Left lung (tissue), 14 donors: ENCODE results near the gene TNFRSF12A. TPM values are rescaled to one million over a fixed set of nuclear protein-coding genes. Genes with fewer than 3 reads are reported as not detected.
A peak's percentile ranks its signal among the peaks of the same experiment; 100 is the strongest.

Source experiments
- ATAC-seq: fragments of 200-7000 bp; cut with Tn5 transposase; one replicate; pipeline ENCODE4 v1.9.1; 2020; ENCODE audit warnings: moderate library complexity
- DNase-seq, 4 donors: peaks; one replicate each; pipeline ENCODE4 v3.0.0-alpha.2; 2013 to 2020
- H3K27ac ChIP-seq, 2 donors: fragments of 200-600 bp; sonication (generic) in 1 of 2; one replicate each; pipeline versions ENCODE4 v1.5.0 to v1.8.0; 2020 to 2021
- H3K27me3 ChIP-seq, 2 donors: fragments of 200-600 bp; sonication (generic) in 1 of 2; one replicate each; pipeline versions ENCODE4 v1.5.0 to v1.8.0; 2020 to 2021
- H3K36me3 ChIP-seq, 2 donors: fragments of 200-600 bp; sonication (generic) in 1 of 2; one replicate each; pipeline versions ENCODE4 v1.5.0 to v1.8.0; 2020 to 2021
- H3K4me1 ChIP-seq, 2 donors: fragments of 200-600 bp; one replicate each; pipeline ENCODE4 v1.8.0; 2021
- H3K4me3 ChIP-seq, 2 donors: fragments of 200-600 bp; sonication (generic) in 1 of 2; one replicate each; pipeline versions ENCODE4 v1.5.0 to v1.8.0; 2020 to 2021; ENCODE audit warnings: mild to moderate bottlenecking in 1 of 2
- H3K9me3 ChIP-seq, 2 donors: fragments of 200-600 bp; sonication (generic) in 1 of 2; one replicate each; pipeline versions ENCODE4 v1.5.0 to v1.8.0; 2020 to 2021
- intact Hi-C, 2 donors: fragments of 100-400 bp; cut with DNase I; formaldehyde crosslinking; loops; one replicate each; pipeline versions ENCODE4 v1.11.2 to v1.14.2; 2022
- long read RNA-seq, 12 donors: library from polyadenylated mRNA in 2 of 12; unstranded in 2 of 12; transcript quantifications; one replicate each; pipeline ENCODE4 v2.0.0 and lab custom pipeline, GENCODE V29; 2019 to 2026
- polyA plus RNA-seq, 6 donors: library from polyadenylated mRNA; unstranded; fragments of 120-200 nt; gene quantifications; one replicate each; pipeline ENCODE4 v1.2.1, GENCODE V29; 2013; ENCODE audit not compliant: insufficient read length in 6 of 6
- total RNA-seq, 2 donors: library from RNA; stranded (reverse); fragmentation: NEBNext Ultra II Directional; extraction: Animal tissue kit (Norgen Biotek cat#: 25700); gene quantifications; one replicate each; pipeline ENCODE4 v1.2.1, GENCODE V29; 2021
- TF ChIP-seq, protein P1 (sequence below), 2 donors: fragments of 200-600 bp; sonication (generic) in 1 of 2; IDR thresholded peaks; one replicate each; pipeline versions ENCODE4 v1.5.0 to v1.8.0; 2021; ENCODE audit warnings: antibody characterized with exemption in 2 of 2
- donor health status: DM: no; HTN: yes; CAD: no.
- donor health status: DM: no; HTN: no; CAD: no.

Gene TNFRSF12A, protein sequence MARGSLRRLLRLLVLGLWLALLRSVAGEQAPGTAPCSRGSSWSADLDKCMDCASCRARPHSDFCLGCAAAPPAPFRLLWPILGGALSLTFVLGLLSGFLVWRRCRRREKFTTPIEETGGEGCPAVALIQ
- total RNA-seq (100 to 1,000 TPM; 118 to 126 TPM), polyA plus RNA-seq (1 to 10 TPM; 2.6 to 5.4 (median 4.2) TPM)
- long read RNA-seq, donor 1, transcript TNFRSF12A-201 (4 exons, 1,033 nt), result major isoform, 8 of 9 reads
- long read RNA-seq, donor 1, partial matches to known transcripts, result 0 of 9 reads
- long read RNA-seq, donor 1, other reads (novel, unspliced or antisense), result 0 of 9 reads
- long read RNA-seq, donor 2, transcript TNFRSF12A-201 (4 exons, 1,033 nt), result major isoform, 5 of 5 reads
- long read RNA-seq, donor 2, partial matches to known transcripts, result 0 of 5 reads
- long read RNA-seq, donor 2, other reads (novel, unspliced or antisense), result 0 of 5 reads
- long read RNA-seq, donor 3, partial matches to known transcripts, result 0 of 2 reads
- long read RNA-seq, donor 3, other reads (novel, unspliced or antisense), result 0 of 2 reads
- long read RNA-seq, donor 4, transcript TNFRSF12A-201 (4 exons, 1,033 nt), result major isoform, 151 of 158 reads
- long read RNA-seq, donor 4, partial matches to known transcripts, result 1 of 158 reads
- long read RNA-seq, donor 4, other reads (novel, unspliced or antisense), result 3 of 158 reads
- long read RNA-seq, donor 5, transcript TNFRSF12A-201 (4 exons, 1,033 nt), result major isoform, 9 of 9 reads
- long read RNA-seq, donor 5, partial matches to known transcripts, result 0 of 9 reads
- long read RNA-seq, donor 5, other reads (novel, unspliced or antisense), result 0 of 9 reads
- long read RNA-seq, donor 6, partial matches to known transcripts, result 0 of 4 reads
- long read RNA-seq, donor 6, other reads (novel, unspliced or antisense), result 0 of 4 reads
- long read RNA-seq, donor 7, partial matches to known transcripts, result 0 of 4 reads
- long read RNA-seq, donor 7, other reads (novel, unspliced or antisense), result 0 of 4 reads
- long read RNA-seq, donor 8, partial matches to known transcripts, result 0 of 3 reads
- long read RNA-seq, donor 8, other reads (novel, unspliced or antisense), result 0 of 3 reads
- long read RNA-seq, donor 9, partial matches to known transcripts, result 0 of 1 reads
- long read RNA-seq, donor 9, other reads (novel, unspliced or antisense), result 0 of 1 reads
- long read RNA-seq, donor 10, transcript TNFRSF12A-203 (3 exons, 1,678 nt), result minor isoform, 5 of 170 reads
- long read RNA-seq, donor 10, transcript TNFRSF12A-201 (4 exons, 1,033 nt), result major isoform, 154 of 170 reads
- long read RNA-seq, donor 10, partial matches to known transcripts, result 3 of 170 reads
- long read RNA-seq, donor 10, other reads (novel, unspliced or antisense), result 4 of 170 reads
- long read RNA-seq, donor 11, result 0 reads
- long read RNA-seq, donor 12, transcript TNFRSF12A-201 (4 exons, 1,033 nt), result major isoform, 6 of 83 reads
- long read RNA-seq, donor 12, partial matches to known transcripts, result 10 of 83 reads
- long read RNA-seq, donor 12, other reads (novel, unspliced or antisense), result 66 of 83 reads

DNA sequence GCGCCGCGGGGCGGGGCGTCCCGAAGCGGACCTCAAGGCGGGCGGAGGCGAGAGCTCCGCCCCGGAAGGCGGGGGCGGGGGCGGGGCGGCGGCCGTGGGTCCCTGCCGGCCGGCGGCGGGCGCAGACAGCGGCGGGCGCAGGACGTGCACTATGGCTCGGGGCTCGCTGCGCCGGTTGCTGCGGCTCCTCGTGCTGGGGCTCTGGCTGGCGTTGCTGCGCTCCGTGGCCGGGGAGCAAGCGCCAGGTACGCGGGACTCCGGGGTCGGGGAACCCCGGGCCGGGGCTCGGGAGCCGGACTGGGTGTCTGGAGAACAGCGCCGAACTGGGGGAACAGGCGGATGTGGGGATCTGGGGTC, at the start of gene TNFRSF12A:
TSS of gene TNFRSF12A (plus strand) at position 122 of the 357 bp plus-strand sequence. CDS start at position 152, 30 bp downstream.
- peak within 1 kb of the TSS; percentile 79 to 83 for H3K4me3 ChIP-seq
- intact Hi-C loops, result no loop called here
- H3K9me3 ChIP-seq, result no peaks in the 10 kb centered on the region
- DNase-seq (peak in 3 of 4 donors; percentile 79 to 95 (median 84)), ATAC-seq (peak; percentile 41)
- TF ChIP-seq, protein P1, sequence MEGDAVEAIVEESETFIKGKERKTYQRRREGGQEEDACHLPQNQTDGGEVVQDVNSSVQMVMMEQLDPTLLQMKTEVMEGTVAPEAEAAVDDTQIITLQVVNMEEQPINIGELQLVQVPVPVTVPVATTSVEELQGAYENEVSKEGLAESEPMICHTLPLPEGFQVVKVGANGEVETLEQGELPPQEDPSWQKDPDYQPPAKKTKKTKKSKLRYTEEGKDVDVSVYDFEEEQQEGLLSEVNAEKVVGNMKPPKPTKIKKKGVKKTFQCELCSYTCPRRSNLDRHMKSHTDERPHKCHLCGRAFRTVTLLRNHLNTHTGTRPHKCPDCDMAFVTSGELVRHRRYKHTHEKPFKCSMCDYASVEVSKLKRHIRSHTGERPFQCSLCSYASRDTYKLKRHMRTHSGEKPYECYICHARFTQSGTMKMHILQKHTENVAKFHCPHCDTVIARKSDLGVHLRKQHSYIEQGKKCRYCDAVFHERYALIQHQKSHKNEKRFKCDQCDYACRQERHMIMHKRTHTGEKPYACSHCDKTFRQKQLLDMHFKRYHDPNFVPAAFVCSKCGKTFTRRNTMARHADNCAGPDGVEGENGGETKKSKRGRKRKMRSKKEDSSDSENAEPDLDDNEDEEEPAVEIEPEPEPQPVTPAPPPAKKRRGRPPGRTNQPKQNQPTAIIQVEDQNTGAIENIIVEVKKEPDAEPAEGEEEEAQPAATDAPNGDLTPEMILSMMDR (IDR thresholded peaks at IDR 0.05), result peak in 1 of 2 donors; percentile 16
- H3K27ac ChIP-seq, result peak within 1 kb of the TSS; percentile 94 to 97
- peaks cover 0 to 5% of the 10 kb centered on the region in 2 donors for H3K36me3 ChIP-seq
- peaks cover 35 to 56% of the 10 kb centered on the region in 2 donors for H3K4me1 ChIP-seq
- H3K27me3 ChIP-seq, result peaks cover 9 to 30% of the 10 kb centered on the region in 2 donors

DNA sequence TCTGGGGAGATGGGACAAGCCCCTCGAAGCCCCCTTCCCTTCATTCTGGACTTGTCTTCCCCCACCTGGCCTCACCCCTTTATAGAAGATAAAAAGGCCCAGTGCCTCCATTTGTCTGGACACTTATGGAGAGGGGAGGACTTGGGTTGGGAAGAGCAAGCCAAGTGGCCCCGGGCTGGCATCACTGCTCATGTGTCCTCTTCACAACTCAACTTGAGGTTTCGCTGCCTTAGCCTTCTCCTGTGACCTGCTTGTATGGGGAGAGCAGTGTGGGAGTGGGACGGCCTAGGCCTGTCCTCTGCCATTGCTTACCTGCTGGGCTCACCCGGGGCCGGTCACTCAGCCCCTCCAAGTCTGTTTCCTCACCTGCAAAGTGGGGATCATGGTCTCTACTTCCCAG, 49.6 kb upstream of the TNFRSF12A start:
- ATAC-seq (no peak), DNase-seq (no peak)
- Histone ChIP-seq H3K36me3 (peaks cover 0 to 16% of the 10 kb centered on the region in 2 donors), H3K9me3 (no peaks in the 10 kb centered on the region), H3K27ac (no peak overlapping the region), H3K27me3 (peaks cover 31 to 32% of the 10 kb centered on the region in 2 donors), H3K4me3 (peak overlapping the region; percentile 72 to 80), H3K4me1 (peaks cover 3 to 52% of the 10 kb centered on the region in 2 donors)
- TF ChIP-seq, protein P1 (IDR thresholded peaks at IDR 0.05), result no peak
- intact Hi-C loops, result no loop called here

DNA sequence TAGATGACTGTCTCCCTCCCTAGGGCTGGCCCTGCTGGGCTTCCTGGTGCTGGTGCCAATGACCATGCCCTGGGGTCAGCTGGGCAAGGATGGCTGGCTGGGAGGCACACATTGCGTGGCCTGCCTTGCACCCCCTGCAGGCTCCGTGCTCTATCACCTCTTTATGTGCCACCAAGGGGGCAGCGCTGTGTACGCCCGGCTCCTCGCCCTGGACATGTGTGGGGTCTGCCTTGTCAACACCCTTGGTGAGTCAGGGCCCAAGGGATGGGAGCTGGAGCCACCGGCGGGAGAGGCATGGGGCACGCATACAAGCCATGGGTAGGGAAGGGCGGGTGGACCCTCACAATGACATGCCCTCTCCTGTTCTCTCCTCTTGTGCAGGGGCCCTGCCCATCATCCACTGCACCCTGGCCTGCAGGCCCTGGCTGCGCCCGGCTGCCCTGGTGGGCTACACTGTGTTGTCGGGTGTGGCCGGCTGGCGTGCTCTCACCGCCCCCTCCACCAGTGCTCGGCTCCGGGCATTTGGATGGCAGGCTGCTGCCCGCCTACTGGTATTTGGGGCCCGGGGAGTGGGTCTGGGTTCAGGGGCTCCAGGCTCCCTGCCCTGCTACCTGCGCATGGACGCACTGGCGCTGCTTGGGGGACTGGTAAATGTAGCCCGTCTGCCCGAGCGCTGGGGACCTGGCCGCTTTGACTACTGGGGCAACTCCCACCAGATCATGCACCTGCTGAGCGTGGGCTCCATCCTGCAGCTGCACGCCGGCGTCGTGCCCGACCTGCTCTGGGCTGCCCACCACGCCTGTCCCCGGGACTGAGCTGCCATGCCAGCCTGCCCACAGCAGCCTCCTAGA, 48.8 kb upstream of the TNFRSF12A start:
- Histone ChIP-seq H3K9me3 (no peaks in the 10 kb centered on the region), H3K4me1 (peaks cover 3 to 46% of the 10 kb centered on the region in 2 donors), H3K27ac (no peak overlapping the region), H3K27me3 (peaks cover 23 to 24% of the 10 kb centered on the region in 2 donors), H3K36me3 (peaks cover 0 to 19% of the 10 kb centered on the region in 2 donors), H3K4me3 (no peak overlapping the region)
- no peak for ATAC-seq
- peak in 1 of 4 donors; percentile 78 for DNase-seq
- intact Hi-C loops, result no loop called here
- TF ChIP-seq, protein P1 (IDR thresholded peaks at IDR 0.05), result no peak
